H9 (cell line): ENCODE measurements around the gene NUP85. TPM values are rescaled to one million over a fixed set of nuclear protein-coding genes. Genes with fewer than 3 reads are reported as not detected.

Experiments
- DNase-seq: peaks from one replicate; pipeline ENCODE4 v3.0.0-alpha.2; 2017
- H2AFZ ChIP-seq: one replicate; pipeline ENCODE4 v1.6.1; 2013; ENCODE audit warnings: mild to moderate bottlenecking, low read length, control low read depth, moderate library complexity
- H2AK5ac ChIP-seq: 2 replicates; pipeline ENCODE4 v1.6.1; 2013; ENCODE audit warnings: low read length, control low read depth, mixed read lengths; ENCODE audit not compliant: insufficient read length
- H2BK120ac ChIP-seq: one replicate; pipeline ENCODE4 v1.6.1; 2013; ENCODE audit warnings: low read depth, mild to moderate bottlenecking, low read length, control low read depth, inconsistent platforms; ENCODE audit not compliant: poor library complexity, severe bottlenecking
- H2BK12ac ChIP-seq: 2 replicates; pipeline ENCODE4 v1.6.1; 2013; ENCODE audit warnings: low read length, control low read depth, mixed read lengths, low read depth; ENCODE audit not compliant: insufficient read length
- H2BK15ac ChIP-seq: 2 replicates; pipeline ENCODE4 v1.6.1; 2013; ENCODE audit warnings: low read depth, low read length, control low read depth
- H2BK20ac ChIP-seq: one replicate; pipeline ENCODE4 v1.6.1; 2013; ENCODE audit warnings: low read depth, mild to moderate bottlenecking, low read length, control low read depth, inconsistent platforms; ENCODE audit not compliant: poor library complexity, severe bottlenecking
- H2BK5ac ChIP-seq: 2 replicates; pipeline ENCODE4 v1.6.1; 2013; ENCODE audit warnings: low read length, control low read depth, mixed read lengths; ENCODE audit not compliant: insufficient read length
- H3K14ac ChIP-seq: 2 replicates; pipeline ENCODE4 v1.6.1; 2013; ENCODE audit warnings: low read length, control low read depth; ENCODE audit not compliant: insufficient read depth
- H3K18ac ChIP-seq: 2 replicates; pipeline ENCODE4 v1.6.1; 2013; ENCODE audit warnings: low read depth, mild to moderate bottlenecking, mixed read lengths, low read length, control low read depth; ENCODE audit not compliant: insufficient read length
- H3K23ac ChIP-seq: 2 replicates; pipeline ENCODE4 v1.6.1; 2013; ENCODE audit warnings: low read length, control low read depth, mixed read lengths, low read depth; ENCODE audit not compliant: insufficient read length
- H3K23me2 ChIP-seq: 2 replicates; pipeline ENCODE4 v1.6.1; 2013; ENCODE audit warnings: low read depth, mild to moderate bottlenecking, mixed read lengths, low read length, control low read depth; ENCODE audit not compliant: insufficient read length, poor library complexity, severe bottlenecking
- H3K27ac ChIP-seq: 2 replicates; pipeline ENCODE4 v1.5.1; 2013; ENCODE audit warnings: low read length, control low read depth, mixed read lengths, low read depth; ENCODE audit not compliant: insufficient read length
- H3K27me3 ChIP-seq: 2 replicates; pipeline ENCODE4 v1.6.1; 2013; ENCODE audit warnings: low read length, control low read depth, inconsistent platforms; ENCODE audit not compliant: insufficient read depth
- H3K4ac ChIP-seq: 2 replicates; pipeline ENCODE4 v1.6.1; 2013; ENCODE audit warnings: low read depth, mild to moderate bottlenecking, control low read depth, inconsistent platforms, low read length, moderate library complexity
- H3K4me1 ChIP-seq: 2 replicates; pipeline ENCODE4 v1.6.1; 2013; ENCODE audit warnings: low read length, control low read depth, inconsistent platforms; ENCODE audit not compliant: insufficient read depth
- H3K4me2 ChIP-seq: 2 replicates; pipeline ENCODE4 v1.6.1; 2013; ENCODE audit warnings: low read length, control low read depth, mixed read lengths; ENCODE audit not compliant: insufficient read length, insufficient read depth
- H3K56ac ChIP-seq: 2 replicates; pipeline ENCODE4 v1.6.1; 2013; ENCODE audit warnings: low read depth, mild to moderate bottlenecking, mixed read lengths, low read length, control low read depth; ENCODE audit not compliant: insufficient read length
- H3K79me1 ChIP-seq: 2 replicates; pipeline ENCODE4 v1.6.1; 2013; ENCODE audit warnings: low read depth, mild to moderate bottlenecking, moderate library complexity, low read length, control low read depth, inconsistent platforms; ENCODE audit not compliant: insufficient read depth, poor library complexity, severe bottlenecking
- H3K79me2 ChIP-seq: 2 replicates; pipeline ENCODE4 v1.6.1; 2013; ENCODE audit warnings: low read length, control low read depth, inconsistent platforms; ENCODE audit not compliant: insufficient read depth
- H3K9ac ChIP-seq: 2 replicates; pipeline ENCODE4 v1.6.1; 2013; ENCODE audit warnings: low read length, control low read depth, mixed read lengths; ENCODE audit not compliant: insufficient read length; ENCODE audit errors: extremely low read depth
- H3K9me3 ChIP-seq: one replicate; pipeline ENCODE4 v1.6.1; 2013; ENCODE audit warnings: low read depth, low read length, inconsistent platforms; ENCODE audit not compliant: control insufficient read depth
- H3T11ph ChIP-seq: one replicate; pipeline ENCODE4 v1.6.1; 2013; ENCODE audit warnings: mild to moderate bottlenecking, low read length, control low read depth, inconsistent platforms
- H4K20me1 ChIP-seq: one replicate; pipeline ENCODE4 v1.6.1; 2013; ENCODE audit not compliant: control insufficient read depth, insufficient read length, insufficient read depth
- H4K5ac ChIP-seq: 2 replicates; pipeline ENCODE4 v1.6.1; 2013; ENCODE audit warnings: low read depth, mild to moderate bottlenecking, mixed read lengths, low read length, control low read depth; ENCODE audit not compliant: insufficient read length
- H4K8ac ChIP-seq: replicated peaks from 2 replicates; pipeline ENCODE4 v1.6.1; 2013; ENCODE audit warnings: low read length, control low read depth, mixed read lengths, low read depth; ENCODE audit not compliant: insufficient read length
- H4K91ac ChIP-seq: 2 replicates; pipeline ENCODE4 v1.6.1; 2013; ENCODE audit warnings: low read depth, mild to moderate bottlenecking, moderate library complexity, mixed read lengths, low read length, control low read depth; ENCODE audit not compliant: insufficient read length
- H3K27ac Mint-ChIP-seq, 3 experiments: 2 replicates in 2 of 3; 3 replicates in 1 of 3; pipeline ENCODE4 v1.8.0; 2020 to 2021; ENCODE audit warnings: mixed read lengths in 3 of 3, mild to moderate bottlenecking in 1 of 3, moderate library complexity in 1 of 3
- H3K27me3 Mint-ChIP-seq: 2 replicates; pipeline ENCODE4 v1.8.0; 2021; ENCODE audit warnings: low read depth, mild to moderate bottlenecking, moderate library complexity, mixed read lengths
- H3K36me3 Mint-ChIP-seq, 3 experiments: 2 replicates in 2 of 3; 3 replicates in 1 of 3; pipeline ENCODE4 v1.8.0; 2020 to 2021; ENCODE audit warnings: low read depth in 3 of 3, mixed read lengths in 3 of 3; ENCODE audit not compliant: insufficient read depth in 1 of 3
- H3K4me1 Mint-ChIP-seq, 2 experiments: 2 replicates each; pipeline ENCODE4 v1.8.0; 2020; ENCODE audit warnings: mixed read lengths in 2 of 2
- H3K4me3 Mint-ChIP-seq, 2 experiments: 2 replicates in 1 of 2; 3 replicates in 1 of 2; pipeline ENCODE4 v1.8.0; 2020 to 2021; ENCODE audit warnings: mild to moderate bottlenecking in 2 of 2, mixed read lengths in 2 of 2, moderate library complexity in 1 of 2
- H3K9me3 Mint-ChIP-seq, 2 experiments: 2 replicates in 1 of 2; 3 replicates in 1 of 2; pipeline ENCODE4 v1.8.0; 2020; ENCODE audit warnings: mild to moderate bottlenecking in 2 of 2, mixed read lengths in 2 of 2, moderate library complexity in 1 of 2
- WGBS: extraction: QIAGEN DNeasy Blood & Tissue Kit; methylation state at CpG from one replicate; pipeline ENCODE4 v1.1.7; 2013; ENCODE audit warnings: missing lambda C conversion rate, low lambda C conversion rate, mixed read lengths; ENCODE audit not compliant: insufficient read length; ENCODE audit errors: extremely low coverage; 5-methylcytosine and 5-hydroxymethylcytosine counted together
- total RNA-seq: library from RNA; stranded (reverse); gene quantifications from 2 replicates; pipeline ENCODE4 v1.2.1, GENCODE V29; 2021
- TF ChIP-seq, protein P1 (sequence below): fragments of 200-600 bp; sonication (generic); conservative IDR thresholded peaks from 3 replicates; pipeline ENCODE4 v1.8.0; 2021; ENCODE audit warnings: antibody characterized with exemption, mild to moderate bottlenecking

The NUP85 gene
- total RNA-seq, 1 experiment from 2014 or later, result 145 TPM

DNA sequence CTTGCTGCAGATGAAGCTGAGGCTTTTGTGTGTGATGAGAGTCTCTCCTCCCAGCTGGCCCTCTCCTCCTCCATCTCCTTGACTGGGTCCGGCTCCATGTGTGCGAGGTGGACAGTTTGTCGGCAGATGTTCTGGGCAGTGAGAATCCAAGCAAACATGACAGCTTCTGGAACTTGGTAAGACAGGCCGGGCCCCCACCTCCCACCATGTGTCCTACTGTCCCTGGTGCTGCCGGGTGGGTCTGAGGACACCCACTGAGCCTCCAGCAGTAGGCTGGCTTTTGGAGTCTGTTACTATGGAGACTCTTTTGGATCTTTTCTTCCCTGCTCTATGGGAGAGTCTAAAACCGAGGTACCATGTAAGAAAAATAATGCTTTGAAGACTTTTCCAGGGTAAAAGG is 12.7 kb downstream of the NUP85 start:
- H3K79me1 ChIP-seq, result no peaks in the 10 kb centered on the region
- H3K9me3 ChIP-seq, result no peaks in the 10 kb centered on the region
- no peak overlapping the region for H2AFZ ChIP-seq
- H3K4me1 ChIP-seq, result no peaks in the 10 kb centered on the region
- H2BK15ac ChIP-seq, result no peak overlapping the region
- Mint-ChIP-seq H3K9me3 (no peaks in the 10 kb centered on the region), H3K36me3 (peaks cover 42 to 84% (median 68%) of the 10 kb centered on the region in 3 experiments; a peak in 6 of 7 replicates), H3K27me3 (no peaks in the 10 kb centered on the region), H3K4me1 (no peaks in the 10 kb centered on the region), H3K4me3 (no peak overlapping the region), H3K27ac (no peak overlapping the region)
- H4K8ac ChIP-seq, result no peak overlapping the region
- no peak overlapping the region for H3K18ac ChIP-seq
- H2BK12ac ChIP-seq, result no peak overlapping the region
- H3K14ac ChIP-seq, result no peak overlapping the region
- H3K4me2 ChIP-seq, result no peak overlapping the region
- no peaks in the 10 kb centered on the region for H3K23me2 ChIP-seq
- no CpG with 5 or more reads among the region's 6 CpGs for WGBS
- no peaks in the 10 kb centered on the region for H3K79me2 ChIP-seq
- H3T11ph ChIP-seq, result no peak overlapping the region
- H3K27me3 ChIP-seq, result no peaks in the 10 kb centered on the region
- H3K4ac ChIP-seq, result no peak overlapping the region
- no peak overlapping the region for H3K23ac ChIP-seq
- TF ChIP-seq, protein P1, sequence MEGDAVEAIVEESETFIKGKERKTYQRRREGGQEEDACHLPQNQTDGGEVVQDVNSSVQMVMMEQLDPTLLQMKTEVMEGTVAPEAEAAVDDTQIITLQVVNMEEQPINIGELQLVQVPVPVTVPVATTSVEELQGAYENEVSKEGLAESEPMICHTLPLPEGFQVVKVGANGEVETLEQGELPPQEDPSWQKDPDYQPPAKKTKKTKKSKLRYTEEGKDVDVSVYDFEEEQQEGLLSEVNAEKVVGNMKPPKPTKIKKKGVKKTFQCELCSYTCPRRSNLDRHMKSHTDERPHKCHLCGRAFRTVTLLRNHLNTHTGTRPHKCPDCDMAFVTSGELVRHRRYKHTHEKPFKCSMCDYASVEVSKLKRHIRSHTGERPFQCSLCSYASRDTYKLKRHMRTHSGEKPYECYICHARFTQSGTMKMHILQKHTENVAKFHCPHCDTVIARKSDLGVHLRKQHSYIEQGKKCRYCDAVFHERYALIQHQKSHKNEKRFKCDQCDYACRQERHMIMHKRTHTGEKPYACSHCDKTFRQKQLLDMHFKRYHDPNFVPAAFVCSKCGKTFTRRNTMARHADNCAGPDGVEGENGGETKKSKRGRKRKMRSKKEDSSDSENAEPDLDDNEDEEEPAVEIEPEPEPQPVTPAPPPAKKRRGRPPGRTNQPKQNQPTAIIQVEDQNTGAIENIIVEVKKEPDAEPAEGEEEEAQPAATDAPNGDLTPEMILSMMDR, result no peak
- DNase-seq, result no peak
- no peak overlapping the region for H2BK120ac ChIP-seq
- no peak overlapping the region for H4K91ac ChIP-seq
- H4K5ac ChIP-seq, result no peak overlapping the region
- no peaks in the 10 kb centered on the region for H4K20me1 ChIP-seq
- no peak overlapping the region for H2AK5ac ChIP-seq
- H3K9ac ChIP-seq, result no peak overlapping the region
- H2BK20ac ChIP-seq, result no peak overlapping the region
- no peak overlapping the region for H3K56ac ChIP-seq
- H2BK5ac ChIP-seq, result no peak overlapping the region
- no peak overlapping the region for H3K27ac ChIP-seq
